ENCODE data around the gene NUDT16L1. TPM values are rescaled to one million over a fixed set of nuclear protein-coding genes. Genes with fewer than 3 reads are reported as not detected.

NUDT16L1 gene
- total and polyA plus RNA-seq, 2 of the 8 experiments (the other 6 are each of a cell fraction or from before 2014, with no cell fraction given) = 34.8 to 77.3 TPM

DNA sequence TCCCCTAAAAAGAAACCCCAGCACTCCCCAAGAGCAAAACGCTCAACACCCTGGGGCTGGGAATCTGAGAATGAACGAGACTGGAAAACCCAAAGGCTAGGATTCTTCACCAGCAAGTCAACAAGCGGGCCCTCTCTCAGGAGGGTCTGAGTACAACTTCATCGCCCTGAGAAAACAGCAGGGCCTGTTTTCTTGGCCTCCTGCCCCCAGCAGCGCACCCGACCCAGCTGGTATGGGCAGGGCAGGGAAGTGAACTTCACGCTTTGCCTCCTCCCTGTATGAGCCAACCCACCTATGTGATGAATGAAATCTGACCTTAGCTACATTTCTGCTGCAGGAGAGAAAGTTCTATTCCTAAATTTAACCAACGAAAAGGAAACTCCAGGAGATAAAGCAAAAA, 11.1 kb downstream of the NUDT16L1 start:
- Histone ChIP-seq H4K91ac (replicated peaks; ENCODE audit: insufficient read length, low read length) (no peak overlapping the region), H4K5ac (ENCODE audit: insufficient read length, low read depth, low read length) (no peak overlapping the region), H3K23ac (ENCODE audit: insufficient read length) (no peak overlapping the region), H3K27ac (ENCODE audit: low read depth, low read length) (no peak overlapping the region), H2BK5ac (ENCODE audit: low read depth, low read length) (no peak overlapping the region; the same call in 1 of the 2 replicates), H3K4ac (replicated peaks; ENCODE audit: insufficient read length, low read depth, low read length) (no peak overlapping the region), H2BK20ac (ENCODE audit: low read length) (no peak overlapping the region), H3K4me1 (replicated peaks in 1 of 4; ENCODE audit: control insufficient read depth in 3 of 4, insufficient read depth in 4 of 4, low read length in 3 of 4) (no peaks in the 10 kb centered on the region), H2BK120ac (replicated peaks; ENCODE audit: low read depth, low read length) (no peak overlapping the region), H3K36me3 (ENCODE audit: control insufficient read depth in 2 of 4, insufficient read depth in 4 of 4, low read length in 3 of 4) (peaks cover 4 to 32% (median 21%) of the 10 kb centered on the region in 4 experiments), H3K4me2 (ENCODE audit: insufficient read depth in 1 of 2, low read depth in 2 of 2, low read length in 2 of 2) (no peak overlapping the region), H3K27me3 (replicated peaks in 1 of 4; ENCODE audit: control insufficient read depth in 3 of 4, extremely low read depth in 1 of 4, insufficient read depth in 3 of 4, low read length in 3 of 4) (no peaks in the 10 kb centered on the region), H3K18ac (ENCODE audit: extremely low read depth, low read length) (no peak overlapping the region), H3K23me2 (ENCODE audit: low read depth, low read length) (no peaks in the 10 kb centered on the region), H4K8ac (ENCODE audit: extremely low read depth, insufficient read depth, low read length) (no peak overlapping the region), H3K14ac (ENCODE audit: insufficient read length) (no peak overlapping the region), H4K20me1 (replicated peaks in 1 of 2; ENCODE audit: control insufficient read depth in 1 of 2, insufficient read depth in 2 of 2, low read length in 2 of 2) (peaks cover 0 to 12% of the 10 kb centered on the region in 2 experiments), H3K56ac (replicated peaks; ENCODE audit: insufficient read length, low read depth, low read length) (no peak overlapping the region), H2AK5ac (ENCODE audit: low read depth, low read length) (no peak overlapping the region), H2BK15ac (ENCODE audit: low read length) (no peak overlapping the region), H3K9me3 (ENCODE audit: insufficient read depth in 2 of 2, low read depth in 1 of 2, low read length in 1 of 2) (no peaks in the 10 kb centered on the region), H3K4me3 (ENCODE audit: extremely low read depth in 1 of 4, insufficient read depth in 2 of 4, low read depth in 3 of 4, low read length in 4 of 4) (no peak overlapping the region), H3K9ac (replicated peaks in 1 of 4; ENCODE audit: extremely low read depth in 1 of 4, low read depth in 3 of 4, low read length in 3 of 4) (no peak overlapping the region), H3K79me2 (ENCODE audit: control insufficient read depth in 1 of 2, insufficient read depth in 2 of 2, low read length in 2 of 2) (no peaks in the 10 kb centered on the region), H2AFZ (ENCODE audit: low read length) (no peak overlapping the region), H2BK12ac (ENCODE audit: low read depth, low read length) (no peak overlapping the region), H3K79me1 (ENCODE audit: low read depth, low read length) (no peaks in the 10 kb centered on the region; the same call in 1 of the 2 replicates)
- 91% methylated on average over 8 of the region's 8 CpGs; no CpG with 5 or more reads in 1 of the 2 experiments for WGBS, 2 experiments (ENCODE audit: extremely low coverage in 1 of 2, insufficient coverage in 1 of 2, insufficient read length in 1 of 2, insufficient replicate concordance in 2 of 2, low coverage in 1 of 2, low lambda C conversion rate in 2 of 2, missing lambda C conversion rate in 1 of 2)
- no peak for TF ChIP-seq RFX5 (IDR thresholded peaks at IDR 0.05; ENCODE audit: borderline replicate concordance, low read depth, low read length)
- ChIA-PET CTCF (ENCODE audit: partially characterized antibody) (interaction anchor here (0.7 to 1.1 kb wide), 4 partner anchors 9 to 190 kb away, joined by 3 to 9 read pairs (median 3); no protein-coding TSS in a partner anchor), POLR2A (ENCODE audit: partially characterized antibody) (interaction anchor here (4.2 kb wide), 1 partner anchor 10 kb away, joined by 59 read pairs; the partner anchor contains the start of gene NUDT16L1)
- FAIRE-seq (no peak), DNase-seq (ENCODE audit: low read depth in 1 of 2, low spot score in 2 of 2) (no peak)

Measured in H1 (cell line).